ENCODE results near the gene CAMK1D.

DNA sequence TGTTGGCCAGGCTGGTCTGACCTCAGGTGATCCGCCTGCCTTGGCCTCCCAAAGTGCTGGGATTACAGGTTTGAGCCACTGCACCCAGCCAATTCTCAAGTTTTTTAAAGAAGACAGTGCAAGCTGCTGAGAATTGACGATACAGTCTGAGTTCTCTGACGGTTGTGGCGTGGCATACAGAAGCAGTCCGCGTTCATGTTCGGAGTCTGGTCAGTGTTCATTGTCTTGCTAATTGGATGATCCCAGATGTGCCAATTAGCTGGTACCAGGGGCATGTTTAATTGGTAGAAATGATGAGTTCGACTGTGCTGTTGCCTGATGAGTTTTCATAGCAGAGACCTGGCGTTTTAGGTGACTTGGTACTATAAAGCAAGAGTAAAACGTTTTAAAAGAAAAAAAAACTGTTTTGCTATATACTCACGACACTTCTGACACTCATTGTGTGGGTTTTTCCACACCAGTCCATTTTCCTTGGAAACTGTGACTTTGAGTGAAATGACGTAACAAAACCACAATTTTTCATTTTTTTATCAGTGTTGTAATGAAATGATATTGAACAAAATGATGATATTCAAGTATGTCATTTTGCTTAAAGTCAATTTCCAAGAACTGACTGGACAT is 32.3 kb downstream of the CAMK1D start:
- TF ChIP-seq ETV6 (conservative IDR thresholded peaks at IDR 0.05 in 1 of 2, IDR thresholded peaks at IDR 0.05 in 1 of 2; ENCODE audit: borderline replicate concordance in 1 of 2, low read depth in 1 of 2) (no peak), CEBPB (IDR thresholded peaks at IDR 0.05; ENCODE audit: borderline replicate concordance in 1 of 2, low read depth in 2 of 2, low read length in 2 of 2) (no peak), TCF7 (IDR thresholded peaks at IDR 0.05; ENCODE audit: borderline replicate concordance) (no peak), RAD21 (IDR thresholded peaks at IDR 0.05; ENCODE audit: insufficient read depth, low read depth, low read length) (no peak), SPI1 (IDR thresholded peaks at IDR 0.05; ENCODE audit: borderline replicate concordance, insufficient read depth, low read depth, low read length) (no peak)
- TF ChIP-seq, protein P1, sequence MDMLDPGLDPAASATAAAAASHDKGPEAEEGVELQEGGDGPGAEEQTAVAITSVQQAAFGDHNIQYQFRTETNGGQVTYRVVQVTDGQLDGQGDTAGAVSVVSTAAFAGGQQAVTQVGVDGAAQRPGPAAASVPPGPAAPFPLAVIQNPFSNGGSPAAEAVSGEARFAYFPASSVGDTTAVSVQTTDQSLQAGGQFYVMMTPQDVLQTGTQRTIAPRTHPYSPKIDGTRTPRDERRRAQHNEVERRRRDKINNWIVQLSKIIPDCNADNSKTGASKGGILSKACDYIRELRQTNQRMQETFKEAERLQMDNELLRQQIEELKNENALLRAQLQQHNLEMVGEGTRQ (IDR thresholded peaks at IDR 0.05; ENCODE audit: borderline replicate concordance, low read depth, low read length), result no peak
- TF ChIP-seq, protein P2, sequence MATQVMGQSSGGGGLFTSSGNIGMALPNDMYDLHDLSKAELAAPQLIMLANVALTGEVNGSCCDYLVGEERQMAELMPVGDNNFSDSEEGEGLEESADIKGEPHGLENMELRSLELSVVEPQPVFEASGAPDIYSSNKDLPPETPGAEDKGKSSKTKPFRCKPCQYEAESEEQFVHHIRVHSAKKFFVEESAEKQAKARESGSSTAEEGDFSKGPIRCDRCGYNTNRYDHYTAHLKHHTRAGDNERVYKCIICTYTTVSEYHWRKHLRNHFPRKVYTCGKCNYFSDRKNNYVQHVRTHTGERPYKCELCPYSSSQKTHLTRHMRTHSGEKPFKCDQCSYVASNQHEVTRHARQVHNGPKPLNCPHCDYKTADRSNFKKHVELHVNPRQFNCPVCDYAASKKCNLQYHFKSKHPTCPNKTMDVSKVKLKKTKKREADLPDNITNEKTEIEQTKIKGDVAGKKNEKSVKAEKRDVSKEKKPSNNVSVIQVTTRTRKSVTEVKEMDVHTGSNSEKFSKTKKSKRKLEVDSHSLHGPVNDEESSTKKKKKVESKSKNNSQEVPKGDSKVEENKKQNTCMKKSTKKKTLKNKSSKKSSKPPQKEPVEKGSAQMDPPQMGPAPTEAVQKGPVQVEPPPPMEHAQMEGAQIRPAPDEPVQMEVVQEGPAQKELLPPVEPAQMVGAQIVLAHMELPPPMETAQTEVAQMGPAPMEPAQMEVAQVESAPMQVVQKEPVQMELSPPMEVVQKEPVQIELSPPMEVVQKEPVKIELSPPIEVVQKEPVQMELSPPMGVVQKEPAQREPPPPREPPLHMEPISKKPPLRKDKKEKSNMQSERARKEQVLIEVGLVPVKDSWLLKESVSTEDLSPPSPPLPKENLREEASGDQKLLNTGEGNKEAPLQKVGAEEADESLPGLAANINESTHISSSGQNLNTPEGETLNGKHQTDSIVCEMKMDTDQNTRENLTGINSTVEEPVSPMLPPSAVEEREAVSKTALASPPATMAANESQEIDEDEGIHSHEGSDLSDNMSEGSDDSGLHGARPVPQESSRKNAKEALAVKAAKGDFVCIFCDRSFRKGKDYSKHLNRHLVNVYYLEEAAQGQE (IDR thresholded peaks at IDR 0.05; ENCODE audit: low read depth, low read length), result no peak

Measured in GM12878 (cell line).